H1 (cell line): Measurements from ENCODE around the gene UNC5B. TPM values are rescaled to one million over a fixed set of nuclear protein-coding genes. Genes with fewer than 3 reads are reported as not detected.

Experiments used
- CBX5 ChIP-seq: fragments of 300-800, 300-1000 bp; sonication (generic); IDR thresholded peaks from 2 replicates; pipeline ENCODE4 v1.7.1; 2016; ENCODE audit warnings: antibody characterized with exemption, low read length, low read depth
- E2F6 ChIP-seq: IDR thresholded peaks from 2 replicates; pipeline ENCODE4 v1.6.1; 2012; ENCODE audit warnings: inconsistent platforms
- MAFK ChIP-seq: IDR thresholded peaks from 2 replicates; pipeline ENCODE4 v1.6.1; 2012; ENCODE audit warnings: low read depth, mild to moderate bottlenecking, improper control_type of control experiment, low read length
- SIRT6 ChIP-seq: IDR thresholded peaks from one replicate; pipeline ENCODE4 v1.7.1; 2012; ENCODE audit warnings: low read length, inconsistent platforms
- YY1 ChIP-seq: IDR thresholded peaks from 2 replicates; pipeline ENCODE4 v1.6.1; 2011; ENCODE audit warnings: low read depth, mild to moderate bottlenecking, low read length
- polyA plus RNA-seq, 7 experiments: library from polyadenylated mRNA; depleted of rRNA in 3 of 7; stranded (reverse) in 5 of 7; unstranded in 2 of 7; fragments of >200 nt in 5 of 7; fragments of 200-250 nt in 2 of 7; gene quantifications; 1 replicate in 5 of 7; 2 replicates in 1 of 7; 4 replicates in 1 of 7; pipeline versions ENCODE4 v1.2.1 to v1.2.3, GENCODE V29; 2011 to 2013; ENCODE audit warnings: missing spikeins in 2 of 7, mixed read lengths in 2 of 7
- total RNA-seq: library from RNA; stranded (reverse); fragmentation: NEBNext Ultra II Directional; extraction: Animal tissue kit (Norgen Biotek cat#: 25700); gene quantifications from 2 replicates; pipeline ENCODE4 v1.2.1, GENCODE V29; 2021

Gene UNC5B
- total and polyA plus RNA-seq, 2 of the 8 experiments (the other 6 are each of a cell fraction or from before 2014, with no cell fraction given): 27.9 to 31.8 TPM

- TF ChIP-seq SIRT6 (no peak), CBX5 (no peak), MAFK (no peak), E2F6 (no peak), YY1 (no peak)
These were observed 27.9 kb upstream of the UNC5B start (continued) for GRCh38 chr10:71184421-71184820.
